ENCODE results near the gene C1S.

The C1S gene

GRCh38 chr12:7079826-7080125 is 19.3 kb downstream of the C1S start:
- no peak for DNase-seq

- no peak for DNase-seq
These were observed 20.5 kb downstream of the C1S start for GRCh38 chr12:7081037-7081436.

GRCh38 chr12:7083125-7083524 is 22.6 kb downstream of the C1S start:
- DNase-seq, result no peak

- DNase-seq, result no peak
These were observed 28.8 kb downstream of the C1S start for GRCh38 chr12:7089196-7089871.

GRCh38 chr12:7090222-7090998 is 29.9 kb downstream of the C1S start:
- DNase-seq, result peak; percentile 21

- no peak for DNase-seq
These were observed 30.7 kb downstream of the C1S start for GRCh38 chr12:7091171-7091570.

- DNase-seq, result peak; percentile 13
These were observed 31.2 kb downstream of the C1S start for GRCh38 chr12:7091660-7092228.

- peak; percentile 81 for DNase-seq
These were observed 31.9 kb downstream of the C1S start, which contains the start of gene C1R for GRCh38 chr12:7092229-7092985. Gene C1R (minus strand): TSS chr12:7092445. CDS start chr12:7092388, 57 bp downstream.

- DNase-seq, result no peak
These were observed 32.5 kb downstream of the C1S start for GRCh38 chr12:7092986-7093460.

GRCh38 chr12:7093486-7093885 is 33.0 kb downstream of the C1S start:
- DNase-seq, result no peak

- DNase-seq, result no peak
These were observed 33.4 kb downstream of the C1S start for GRCh38 chr12:7093892-7094291.

- DNase-seq, result no peak
These were observed 35.8 kb downstream of the C1S start for GRCh38 chr12:7096006-7096932.

- DNase-seq, result no peak
These were observed 36.5 kb downstream of the C1S start for GRCh38 chr12:7096979-7097378.

GRCh38 chr12:7099290-7099996 is 38.9 kb downstream of the C1S start:
- DNase-seq, result no peak

- DNase-seq, result no peak
These were observed 39.7 kb downstream of the C1S start for GRCh38 chr12:7100239-7100638.

- DNase-seq, result no peak
These were observed 40.7 kb downstream of the C1S start for GRCh38 chr12:7101047-7101693.

GRCh38 chr12:7101694-7102131 is 41.2 kb downstream of the C1S start:
- DNase-seq, result no peak

- no peak for DNase-seq
These were observed 42.1 kb downstream of the C1S start for GRCh38 chr12:7102582-7102981.

GRCh38 chr12:7103837-7104584 is 43.5 kb downstream of the C1S start:
- DNase-seq, result no peak

GRCh38 chr12:7106082-7106481 is 45.6 kb downstream of the C1S start:
- no peak for DNase-seq

Measured in retina (tissue), 1 donor.